HG02588 (cell line): ENCODE data around the gene RASSF5.
"Not testable (repeated sequence)": the region's sequence is repeated elsewhere in the genome, so short reads cannot be mapped to it uniquely, and the experiment has no call there.

Experiments used
- ATAC-seq: cut with Tn5 transposase; IDR thresholded peaks from one replicate; pipeline ENCODE4 v1.9.1; 2021; ENCODE audit warnings: mild to moderate bottlenecking, moderate library complexity; ENCODE audit not compliant: unreplicated experiment

Gene RASSF5

DNA sequence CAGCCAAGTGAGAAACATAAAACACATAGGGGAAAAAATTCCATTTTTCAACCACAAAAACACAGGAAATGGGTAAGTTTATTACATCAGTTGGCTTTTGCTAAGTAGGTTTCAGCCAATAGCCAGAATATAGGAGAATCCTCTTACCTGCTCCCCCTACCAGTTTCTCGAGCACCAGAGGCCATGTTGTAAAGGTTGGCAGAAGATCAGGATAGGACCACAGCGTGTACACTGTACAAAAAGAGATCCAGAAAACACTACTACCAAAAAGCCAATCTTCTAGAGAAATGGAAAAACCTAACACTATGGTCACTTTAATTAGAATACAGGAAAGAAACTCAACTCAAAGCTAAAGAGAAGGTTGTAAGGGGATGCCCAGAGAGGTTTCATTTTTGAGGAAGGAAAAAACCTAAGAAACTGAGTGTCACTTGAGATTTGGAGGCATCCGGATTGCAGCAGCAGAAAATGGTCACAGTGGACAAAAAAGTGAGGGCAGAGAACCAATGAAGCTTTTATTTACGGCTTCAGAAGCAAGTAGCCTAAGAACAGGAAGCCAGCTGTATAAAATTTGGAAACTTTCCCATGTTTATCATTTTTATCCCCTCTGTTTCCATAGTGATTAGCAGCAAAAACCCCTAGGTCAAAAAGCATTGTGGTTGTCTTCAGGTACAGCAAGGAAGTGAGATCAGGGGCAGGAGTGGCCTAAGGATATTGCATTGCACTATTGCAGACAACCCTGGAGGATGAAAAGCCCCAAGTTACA, 102.1 kb downstream of the RASSF5 start:
- no peak for ATAC-seq

DNA sequence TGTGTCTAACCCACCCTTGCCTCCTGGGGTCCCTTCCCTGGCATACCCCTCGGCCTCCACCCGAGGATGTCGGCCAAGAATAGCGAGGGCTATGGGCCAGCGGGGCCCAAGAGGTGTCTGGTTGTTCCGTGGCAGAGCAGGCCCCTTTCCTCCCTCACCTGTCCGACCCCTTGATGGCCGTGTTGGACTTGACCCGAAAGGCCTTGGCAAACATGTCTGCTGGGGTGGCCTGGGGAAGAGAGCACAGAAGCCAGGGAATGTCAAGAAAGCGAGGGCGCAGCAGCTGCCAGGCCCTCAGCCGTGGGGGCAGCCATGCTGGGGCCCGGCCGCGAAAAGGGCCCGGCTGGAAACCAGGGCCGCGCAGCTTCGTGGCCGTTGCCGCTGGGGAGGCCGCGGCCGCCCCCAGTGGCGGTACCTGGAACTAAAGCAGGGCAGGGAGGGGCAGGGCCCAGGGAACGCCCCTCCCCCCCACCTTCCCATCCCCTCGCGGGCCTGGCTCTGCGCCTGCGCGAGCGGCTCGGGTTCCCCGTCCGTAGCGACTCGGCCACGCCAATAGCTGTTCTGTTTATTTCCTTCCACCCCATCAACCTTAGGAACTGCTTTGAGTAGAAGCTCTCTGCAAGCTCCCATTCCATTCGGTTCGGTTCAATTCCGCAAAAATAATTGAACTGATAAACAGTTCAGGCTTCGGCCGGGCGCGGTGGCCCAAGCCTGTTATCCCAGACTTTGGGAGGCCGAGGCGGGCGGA, 105.0 kb downstream of the RASSF5 start, which contains the start of gene EIF2D:
Gene EIF2D (minus strand): TSS at position 337 of the 748 bp plus-strand sequence. CDS start 123 bp downstream, at position 214.
- ATAC-seq: peak; percentile 87

- ATAC-seq: not testable (repeated sequence)
Measured at GRCh38 chr1:206626396-206626795, 119.1 kb downstream of the RASSF5 start.

DNA sequence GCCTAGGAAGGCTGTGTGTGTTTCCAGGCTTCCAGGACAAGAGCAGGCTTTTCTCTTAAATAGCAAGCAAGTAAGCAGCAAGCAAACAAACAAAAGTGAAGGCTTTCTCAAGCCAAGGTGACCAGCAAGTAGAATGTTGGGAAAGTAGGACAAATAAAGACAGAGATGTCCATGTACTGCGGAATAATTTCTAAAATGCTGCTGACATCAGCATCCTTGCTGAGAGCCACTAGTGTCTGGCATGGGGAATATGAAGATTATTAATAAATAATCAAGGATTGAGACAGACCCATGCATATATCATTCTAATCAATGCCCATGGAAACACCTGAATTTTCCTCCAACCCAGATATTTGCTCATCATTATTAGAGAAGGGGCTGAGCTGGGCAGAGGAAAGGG, 121.6 kb downstream of the RASSF5 start:
- ATAC-seq: no peak

DNA sequence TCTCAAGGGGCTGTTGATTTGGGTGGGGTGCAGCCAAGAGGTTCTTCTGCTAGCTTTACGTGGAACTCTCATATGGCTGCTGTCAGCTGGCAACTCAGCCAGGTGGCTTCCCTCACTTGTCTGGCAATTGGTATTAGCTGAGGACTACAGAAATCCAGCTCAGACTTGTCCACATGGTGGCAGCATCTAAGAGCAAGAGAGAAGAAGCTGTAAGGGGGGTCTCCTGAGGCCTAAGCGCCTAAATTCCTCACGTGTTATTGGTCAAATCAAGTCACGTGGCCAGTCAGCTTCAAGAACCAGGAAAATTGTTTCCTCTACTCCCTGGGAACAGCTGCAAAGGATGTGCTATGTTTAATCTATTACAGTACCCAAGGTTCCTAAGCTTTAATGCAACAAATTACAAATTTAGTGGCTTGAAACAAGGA, 123.8 kb downstream of the RASSF5 start:
- no peak for ATAC-seq

DNA sequence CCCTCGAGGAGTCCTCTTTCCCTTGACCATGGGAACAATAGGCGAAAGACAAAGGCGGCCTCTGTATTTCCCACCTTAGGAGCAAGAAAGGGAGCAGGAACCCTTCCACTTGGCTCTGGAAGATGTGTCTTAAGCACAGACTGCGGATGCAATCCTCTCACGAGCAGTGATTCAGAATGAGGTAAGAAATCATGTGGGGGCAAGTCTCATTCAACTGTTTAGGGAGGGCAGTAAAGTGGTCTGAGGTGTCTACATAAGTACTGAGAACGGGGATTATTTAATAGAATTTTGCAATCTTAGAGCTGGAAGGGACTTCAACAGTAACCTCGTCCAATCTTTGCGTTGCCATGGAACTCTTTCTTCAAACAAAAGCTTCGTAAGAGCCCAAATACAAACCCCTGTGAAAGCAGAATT, 126.4 kb downstream of the RASSF5 start:
- ATAC-seq: no peak

- no peak for ATAC-seq
Measured at GRCh38 chr1:206634365-206635079, 127.2 kb downstream of the RASSF5 start.

DNA sequence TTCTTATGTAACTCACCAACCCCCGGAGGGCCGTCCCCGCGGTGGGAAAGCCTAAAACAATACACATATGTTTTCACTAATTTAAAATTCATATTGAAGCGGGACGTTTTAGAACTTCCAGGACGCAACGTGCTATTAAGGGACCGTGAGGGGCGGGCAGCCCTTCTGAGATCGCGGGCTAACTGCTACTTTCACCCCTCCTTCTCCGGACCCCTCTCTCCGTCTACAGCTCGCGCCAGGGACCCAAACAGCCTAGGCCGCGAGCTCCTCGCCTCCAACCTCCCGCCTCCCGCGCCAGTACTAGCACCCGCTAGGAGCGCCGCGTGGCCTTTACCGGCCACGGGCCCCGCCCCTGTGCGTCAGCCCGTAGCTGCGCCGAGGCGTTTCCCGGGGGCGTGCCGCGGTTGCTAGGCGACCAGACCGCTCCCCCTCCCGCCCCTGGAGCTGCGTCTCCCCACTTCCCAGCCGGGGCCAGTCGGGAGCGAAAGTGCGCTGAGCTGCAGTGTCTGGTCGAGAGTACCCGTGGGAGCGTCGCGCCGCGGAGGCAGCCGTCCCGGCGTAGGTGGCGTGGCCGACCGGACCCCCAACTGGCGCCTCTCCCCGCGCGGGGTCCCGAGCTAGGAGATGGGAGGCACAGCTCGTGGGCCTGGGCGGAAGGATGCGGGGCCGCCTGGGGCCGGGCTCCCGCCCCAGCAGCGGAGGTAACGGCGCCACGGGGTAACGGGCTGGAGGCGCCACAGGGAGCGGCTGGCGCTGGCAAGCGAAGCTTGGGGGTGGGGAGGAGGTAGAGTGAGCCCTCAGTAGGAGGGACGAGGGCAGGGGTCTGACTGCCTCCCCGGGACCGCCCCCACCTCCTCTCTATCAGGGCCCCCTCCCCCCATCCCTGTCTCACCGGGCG, 128.0 kb downstream of the RASSF5 start, which contains the start of gene DYRK3:
Gene DYRK3 (plus strand): TSS at position 457 of the 898 bp plus-strand sequence. CDS start 168 bp downstream, at position 625.
- peak; percentile 93 for ATAC-seq

DNA sequence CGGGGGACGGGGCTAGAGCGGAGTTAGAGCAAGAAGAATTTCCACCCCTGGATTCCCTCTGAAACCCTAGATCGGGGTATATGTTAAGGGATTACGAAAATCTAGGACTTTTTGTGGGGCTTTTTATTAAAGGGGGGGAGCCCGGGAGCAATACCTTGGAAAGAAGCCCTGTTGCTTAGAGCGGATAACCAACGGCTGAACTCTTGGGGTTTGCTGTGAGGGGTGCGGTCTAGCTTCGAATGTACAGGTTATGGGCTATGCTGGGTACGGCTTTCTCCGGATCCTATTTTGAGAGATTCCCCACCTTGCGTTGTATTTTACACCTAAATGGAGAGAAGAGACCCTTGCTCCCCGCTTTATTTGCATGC, 128.6 kb downstream of the RASSF5 start:
- ATAC-seq: no peak

GRCh38 chr1:206636671-206637070, 129.3 kb downstream of the RASSF5 start:
- ATAC-seq: no peak

- no peak for ATAC-seq
Measured at GRCh38 chr1:206637605-206638004, 130.3 kb downstream of the RASSF5 start.
